Measurements from ENCODE around the gene SLC27A2.

- TF ChIP-seq CTCF (IDR thresholded peaks at IDR 0.05), result no peak
- no peak for TF ChIP-seq EZH2 (IDR thresholded peaks at IDR 0.05; ENCODE audit: borderline replicate concordance, insufficient read depth, low read depth, low read length, poor library complexity, severe bottlenecking)
These were observed 49.8 kb downstream of the SLC27A2 start for GRCh38 chr15:50231761-50232160.

Data from B cell (primary cell).